Kidney epithelial cell (primary cell): ENCODE results near the gene PCDHGA1. TPM values are rescaled to one million over a fixed set of nuclear protein-coding genes. Genes with fewer than 3 reads are reported as not detected.

Source experiments
- DNase-seq: peaks from one replicate; pipeline ENCODE4 v3.0.0-alpha.2; 2010; ENCODE audit warnings: low read depth
- H3K27me3 ChIP-seq: 2 replicates; pipeline ENCODE4 v1.6.0; 2011; ENCODE audit warnings: low read length; ENCODE audit not compliant: control insufficient read depth, insufficient read depth
- H3K36me3 ChIP-seq: 2 replicates; pipeline ENCODE4 v1.5.1; 2011; ENCODE audit warnings: low read length; ENCODE audit not compliant: control insufficient read depth, insufficient read depth
- H3K4me3 ChIP-seq: 2 replicates; pipeline ENCODE4 v1.5.1; 2011; ENCODE audit warnings: low read depth, mild to moderate bottlenecking, control low read depth, low read length
- total RNA-seq: library from RNA; depleted of rRNA; stranded (reverse); fragments of >200 nt; gene quantifications from 2 replicates; pipeline ENCODE4 v1.2.3, GENCODE V29; 2015
- TF ChIP-seq, protein P1 (sequence below): IDR thresholded peaks from 2 replicates; pipeline ENCODE4 v1.5.1; 2011; ENCODE audit warnings: mild to moderate bottlenecking, moderate library complexity, low read length, control low read depth, inconsistent platforms; ENCODE audit not compliant: insufficient read depth, poor library complexity, severe bottlenecking

The PCDHGA1 gene
- total RNA-seq, 1 donor from 2014 or later = 0.67 TPM

DNA sequence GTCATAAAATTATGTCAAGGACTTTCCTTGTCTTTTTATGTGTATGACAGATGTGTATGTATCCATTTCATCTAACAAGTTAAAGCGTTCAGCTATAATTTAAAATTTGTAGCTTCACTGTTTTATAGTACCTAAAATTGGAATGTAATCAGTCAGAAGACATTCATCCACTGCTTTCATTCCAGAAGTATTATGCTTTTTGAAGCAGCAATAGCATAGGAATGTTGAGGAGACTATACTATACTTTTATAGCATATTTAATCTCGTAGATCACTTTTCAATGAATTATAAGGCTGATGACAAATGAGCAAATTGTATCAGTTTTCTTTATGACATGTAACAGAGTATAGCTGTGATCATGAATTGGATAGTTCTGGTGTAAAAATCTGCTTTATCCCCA is 106.9 kb downstream of the PCDHGA1 start:
- Histone ChIP-seq H3K27me3 (no peaks in the 10 kb centered on the region), H3K36me3 (no peaks in the 10 kb centered on the region), H3K4me3 (no peak overlapping the region)
- TF ChIP-seq, protein P1, sequence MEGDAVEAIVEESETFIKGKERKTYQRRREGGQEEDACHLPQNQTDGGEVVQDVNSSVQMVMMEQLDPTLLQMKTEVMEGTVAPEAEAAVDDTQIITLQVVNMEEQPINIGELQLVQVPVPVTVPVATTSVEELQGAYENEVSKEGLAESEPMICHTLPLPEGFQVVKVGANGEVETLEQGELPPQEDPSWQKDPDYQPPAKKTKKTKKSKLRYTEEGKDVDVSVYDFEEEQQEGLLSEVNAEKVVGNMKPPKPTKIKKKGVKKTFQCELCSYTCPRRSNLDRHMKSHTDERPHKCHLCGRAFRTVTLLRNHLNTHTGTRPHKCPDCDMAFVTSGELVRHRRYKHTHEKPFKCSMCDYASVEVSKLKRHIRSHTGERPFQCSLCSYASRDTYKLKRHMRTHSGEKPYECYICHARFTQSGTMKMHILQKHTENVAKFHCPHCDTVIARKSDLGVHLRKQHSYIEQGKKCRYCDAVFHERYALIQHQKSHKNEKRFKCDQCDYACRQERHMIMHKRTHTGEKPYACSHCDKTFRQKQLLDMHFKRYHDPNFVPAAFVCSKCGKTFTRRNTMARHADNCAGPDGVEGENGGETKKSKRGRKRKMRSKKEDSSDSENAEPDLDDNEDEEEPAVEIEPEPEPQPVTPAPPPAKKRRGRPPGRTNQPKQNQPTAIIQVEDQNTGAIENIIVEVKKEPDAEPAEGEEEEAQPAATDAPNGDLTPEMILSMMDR = no peak
- no peak for DNase-seq

DNA sequence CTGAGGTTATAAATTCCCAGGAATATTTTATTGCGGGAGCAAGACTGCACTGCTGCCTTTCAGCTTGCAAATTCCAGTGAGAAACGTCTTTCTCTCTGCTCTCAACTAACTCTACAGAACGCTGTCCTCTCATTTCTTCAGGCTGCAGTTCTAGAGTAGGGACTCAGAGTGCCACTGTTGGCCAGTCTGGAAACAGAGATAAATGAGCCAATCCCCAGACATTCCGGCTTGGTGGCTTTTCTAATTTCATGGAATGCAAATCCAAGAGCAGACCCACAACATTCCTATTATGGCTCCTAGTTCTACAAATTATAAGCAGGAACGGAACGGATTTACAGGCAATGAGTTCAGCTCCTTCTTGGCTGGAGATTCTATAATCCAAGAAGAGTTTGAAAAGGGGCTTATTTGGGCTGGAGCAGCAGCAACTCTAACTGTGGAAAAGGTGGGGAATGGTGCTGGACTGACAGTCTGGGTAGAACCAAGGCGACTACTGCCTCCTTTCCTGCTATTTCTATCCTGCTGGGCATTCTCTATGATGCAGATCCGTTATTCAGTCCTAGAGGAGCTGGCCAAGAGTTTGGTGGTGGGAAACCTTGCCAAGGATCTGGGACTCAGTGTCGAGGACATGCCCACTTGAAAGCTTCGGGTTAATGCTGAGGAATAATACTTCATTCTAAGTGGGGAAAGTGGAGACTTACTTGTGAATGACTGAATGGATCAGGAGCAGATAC is 109.3 kb downstream of the PCDHGA1 start:
- H3K27me3 ChIP-seq = no peaks in the 10 kb centered on the region
- DNase-seq = no peak
- H3K4me3 ChIP-seq = no peak overlapping the region
- no peaks in the 10 kb centered on the region for H3K36me3 ChIP-seq
- TF ChIP-seq, protein P1 = no peak

DNA sequence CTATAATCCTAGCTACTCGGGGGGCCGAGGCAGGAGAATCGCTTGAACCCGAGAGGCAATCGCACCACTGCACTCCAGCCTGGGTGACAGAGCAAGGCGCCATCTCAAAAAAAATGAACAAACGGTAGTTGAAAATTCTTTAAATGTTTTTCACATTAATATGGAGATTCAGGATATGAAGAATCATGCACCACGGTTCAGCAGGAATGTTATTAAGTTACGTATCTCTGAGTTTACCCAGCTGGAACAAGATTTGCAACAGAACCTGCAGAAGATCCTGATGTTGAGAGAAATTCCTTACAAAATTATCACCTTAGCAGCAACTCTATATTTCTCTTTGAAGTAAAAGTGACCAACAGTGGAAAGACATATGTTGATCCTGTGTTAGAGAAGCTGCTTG is 110.0 kb downstream of the PCDHGA1 start:
- Histone ChIP-seq H3K4me3 (no peak overlapping the region), H3K36me3 (no peaks in the 10 kb centered on the region), H3K27me3 (no peaks in the 10 kb centered on the region)
- DNase-seq = no peak
- TF ChIP-seq, protein P1 = no peak

DNA sequence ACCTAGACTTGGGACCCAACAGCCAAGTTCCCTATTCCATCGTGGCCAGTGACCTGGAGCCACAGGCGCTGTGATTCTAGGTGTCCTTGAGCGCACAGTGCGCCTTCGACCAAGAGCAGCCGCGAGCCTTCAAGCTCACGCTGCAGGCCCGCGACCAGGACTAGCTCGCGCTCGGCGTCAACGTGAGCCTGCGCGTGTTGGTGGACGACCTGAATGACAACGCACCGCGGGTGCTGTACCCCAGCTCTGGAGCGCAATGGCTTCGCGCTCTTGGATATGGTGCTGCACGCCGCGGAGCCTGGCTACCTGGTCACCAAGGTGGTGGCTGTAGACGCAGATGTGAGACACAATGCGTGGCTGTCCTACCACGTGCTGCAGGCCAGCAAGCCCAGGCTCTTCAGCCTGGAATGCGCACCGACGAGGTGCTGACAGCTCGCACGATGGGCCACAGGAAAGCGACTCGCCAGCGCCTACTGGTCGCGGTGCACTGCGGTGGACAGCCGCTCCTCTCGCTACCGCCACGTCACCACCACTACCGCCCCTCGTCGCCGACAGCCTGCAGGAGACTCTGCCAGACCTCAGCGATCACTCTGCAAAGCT is 111.4 kb downstream of the PCDHGA1 start:
- Histone ChIP-seq H3K4me3 (no peak overlapping the region), H3K36me3 (no peaks in the 10 kb centered on the region), H3K27me3 (no peaks in the 10 kb centered on the region)
- TF ChIP-seq, protein P1 = no peak
- DNase-seq = no peak

DNA sequence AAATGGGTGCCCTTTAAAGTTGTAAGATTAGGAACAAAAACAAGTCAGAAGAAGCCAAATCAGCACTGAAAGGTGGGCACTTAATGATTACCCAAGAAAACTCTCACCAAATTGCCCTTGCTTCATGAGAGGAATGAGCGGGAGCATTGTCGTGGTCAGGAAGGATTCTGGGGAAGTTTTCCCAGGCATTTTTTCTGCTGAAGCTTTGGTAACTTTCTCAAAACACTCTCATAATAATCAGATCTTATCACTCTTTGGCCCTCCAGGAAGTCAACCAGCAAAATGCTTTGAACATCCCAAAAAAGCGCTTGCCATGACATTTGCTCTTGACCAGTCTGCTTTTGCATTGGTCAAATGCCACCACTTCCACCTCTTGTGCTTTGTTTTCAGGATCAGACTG is 135.0 kb downstream of the PCDHGA1 start:
- no peak overlapping the region for H3K4me3 ChIP-seq
- DNase-seq = no peak
- H3K27me3 ChIP-seq = no peaks in the 10 kb centered on the region
- no peaks in the 10 kb centered on the region for H3K36me3 ChIP-seq
- TF ChIP-seq, protein P1 = no peak
